Ishikawa (cell line): ENCODE data around the gene ATP6V1F.

Experiments used
- CEBPB ChIP-seq: IDR thresholded peaks from 2 replicates; pipeline ENCODE4 v1.6.1; 2012
- CREB1 ChIP-seq: IDR thresholded peaks from 2 replicates; pipeline ENCODE4 v1.6.1; 2012; ENCODE audit warnings: low read depth
- EGR1 ChIP-seq: IDR thresholded peaks from 2 replicates; pipeline ENCODE4 v1.6.1; 2012
- EP300 ChIP-seq: IDR thresholded peaks from 2 replicates; pipeline ENCODE4 v1.6.1; 2012; ENCODE audit warnings: borderline replicate concordance
- FOXM1 ChIP-seq: IDR thresholded peaks from 2 replicates; pipeline ENCODE4 v1.6.1; 2012; ENCODE audit warnings: low read depth, borderline replicate concordance
- NFIC ChIP-seq: IDR thresholded peaks from 2 replicates; pipeline ENCODE4 v1.6.1; 2012
- RAD21 ChIP-seq: IDR thresholded peaks from 2 replicates; pipeline ENCODE4 v1.6.1; 2012; ENCODE audit warnings: low read depth
- TAF1 ChIP-seq: IDR thresholded peaks from 2 replicates; pipeline ENCODE4 v1.6.1; 2012; ENCODE audit warnings: low read depth, mild to moderate bottlenecking
- TCF12 ChIP-seq: IDR thresholded peaks from 2 replicates; pipeline ENCODE4 v1.6.1; 2012; ENCODE audit warnings: low read depth
- TEAD4 ChIP-seq: IDR thresholded peaks from 2 replicates; pipeline ENCODE4 v1.6.1; 2012
- YY1 ChIP-seq: IDR thresholded peaks from 2 replicates; pipeline ENCODE4 v1.6.1; 2012; ENCODE audit warnings: low read depth
- TF ChIP-seq, protein P1 (sequence below): IDR thresholded peaks from 2 replicates; pipeline ENCODE4 v1.6.1; 2012; ENCODE audit warnings: low read depth, mild to moderate bottlenecking
- TF ChIP-seq, protein P2 (sequence below): IDR thresholded peaks from 2 replicates; pipeline ENCODE4 v1.6.1; 2012
- TF ChIP-seq, protein P3 (sequence below): IDR thresholded peaks from 2 replicates; pipeline ENCODE4 v1.6.1; 2012

DNA sequence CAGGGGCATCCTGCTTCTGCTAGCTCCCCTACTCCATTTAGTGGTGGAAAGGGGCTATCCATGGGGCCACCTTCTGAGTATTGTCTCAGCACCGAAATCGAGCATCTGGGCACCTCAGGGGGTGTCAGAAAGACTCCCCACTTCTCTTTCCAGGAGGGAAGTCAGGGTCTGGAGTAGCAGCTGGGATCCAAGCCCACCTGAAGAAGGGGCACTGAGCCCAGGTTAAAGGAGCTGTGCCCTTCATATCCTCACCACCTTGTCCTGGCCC is 29.8 kb upstream of the ATP6V1F start:
- TF ChIP-seq EP300 = no peak
- TF ChIP-seq CEBPB = no peak
- TF ChIP-seq, protein P1, sequence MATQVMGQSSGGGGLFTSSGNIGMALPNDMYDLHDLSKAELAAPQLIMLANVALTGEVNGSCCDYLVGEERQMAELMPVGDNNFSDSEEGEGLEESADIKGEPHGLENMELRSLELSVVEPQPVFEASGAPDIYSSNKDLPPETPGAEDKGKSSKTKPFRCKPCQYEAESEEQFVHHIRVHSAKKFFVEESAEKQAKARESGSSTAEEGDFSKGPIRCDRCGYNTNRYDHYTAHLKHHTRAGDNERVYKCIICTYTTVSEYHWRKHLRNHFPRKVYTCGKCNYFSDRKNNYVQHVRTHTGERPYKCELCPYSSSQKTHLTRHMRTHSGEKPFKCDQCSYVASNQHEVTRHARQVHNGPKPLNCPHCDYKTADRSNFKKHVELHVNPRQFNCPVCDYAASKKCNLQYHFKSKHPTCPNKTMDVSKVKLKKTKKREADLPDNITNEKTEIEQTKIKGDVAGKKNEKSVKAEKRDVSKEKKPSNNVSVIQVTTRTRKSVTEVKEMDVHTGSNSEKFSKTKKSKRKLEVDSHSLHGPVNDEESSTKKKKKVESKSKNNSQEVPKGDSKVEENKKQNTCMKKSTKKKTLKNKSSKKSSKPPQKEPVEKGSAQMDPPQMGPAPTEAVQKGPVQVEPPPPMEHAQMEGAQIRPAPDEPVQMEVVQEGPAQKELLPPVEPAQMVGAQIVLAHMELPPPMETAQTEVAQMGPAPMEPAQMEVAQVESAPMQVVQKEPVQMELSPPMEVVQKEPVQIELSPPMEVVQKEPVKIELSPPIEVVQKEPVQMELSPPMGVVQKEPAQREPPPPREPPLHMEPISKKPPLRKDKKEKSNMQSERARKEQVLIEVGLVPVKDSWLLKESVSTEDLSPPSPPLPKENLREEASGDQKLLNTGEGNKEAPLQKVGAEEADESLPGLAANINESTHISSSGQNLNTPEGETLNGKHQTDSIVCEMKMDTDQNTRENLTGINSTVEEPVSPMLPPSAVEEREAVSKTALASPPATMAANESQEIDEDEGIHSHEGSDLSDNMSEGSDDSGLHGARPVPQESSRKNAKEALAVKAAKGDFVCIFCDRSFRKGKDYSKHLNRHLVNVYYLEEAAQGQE = no peak
- TF ChIP-seq RAD21 = no peak
- TF ChIP-seq EGR1 = no peak
- TF ChIP-seq, protein P2, sequence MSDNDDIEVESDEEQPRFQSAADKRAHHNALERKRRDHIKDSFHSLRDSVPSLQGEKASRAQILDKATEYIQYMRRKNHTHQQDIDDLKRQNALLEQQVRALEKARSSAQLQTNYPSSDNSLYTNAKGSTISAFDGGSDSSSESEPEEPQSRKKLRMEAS = no peak
- no peak for TF ChIP-seq YY1
- no peak for TF ChIP-seq FOXM1
- no peak for TF ChIP-seq TAF1
- TF ChIP-seq TCF12 = no peak
- TF ChIP-seq CREB1 = no peak
- TF ChIP-seq TEAD4 = no peak
- TF ChIP-seq, protein P3, sequence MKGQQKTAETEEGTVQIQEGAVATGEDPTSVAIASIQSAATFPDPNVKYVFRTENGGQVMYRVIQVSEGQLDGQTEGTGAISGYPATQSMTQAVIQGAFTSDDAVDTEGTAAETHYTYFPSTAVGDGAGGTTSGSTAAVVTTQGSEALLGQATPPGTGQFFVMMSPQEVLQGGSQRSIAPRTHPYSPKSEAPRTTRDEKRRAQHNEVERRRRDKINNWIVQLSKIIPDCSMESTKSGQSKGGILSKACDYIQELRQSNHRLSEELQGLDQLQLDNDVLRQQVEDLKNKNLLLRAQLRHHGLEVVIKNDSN = no peak
- no peak for TF ChIP-seq NFIC
